NCI-H748 (cell line): ENCODE data around the gene AXIN2.
"Not testable (repeated sequence)": the region's sequence is repeated elsewhere in the genome, so short reads cannot be mapped to it uniquely, and the experiment has no call there.

Source experiments
- DNase-seq: peaks from one replicate; lab custom pipeline; 2025; ENCODE audit not compliant: unreplicated experiment; lab: John Stamatoyannopoulos, UW

AXIN2 gene

DNA sequence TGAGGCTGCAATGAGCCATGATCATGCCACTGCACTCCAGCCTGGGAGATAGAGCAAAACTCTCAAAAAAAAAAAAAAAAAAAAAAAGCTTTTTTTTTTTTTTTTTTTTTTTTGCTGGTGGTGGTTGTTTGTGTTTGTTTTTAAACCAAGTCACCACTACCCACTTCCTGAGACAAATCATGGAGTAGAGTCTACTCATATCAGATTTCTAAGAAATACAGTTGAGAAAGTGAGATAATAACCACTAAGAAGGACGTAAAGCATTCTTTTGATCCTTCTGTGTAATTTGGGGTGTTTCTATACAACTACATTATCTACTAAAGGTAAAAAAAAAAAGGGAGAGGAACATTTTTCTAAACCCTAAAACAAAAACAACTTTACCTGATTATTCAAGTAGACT is 38.0 kb downstream of the AXIN2 start:
- no peak for DNase-seq

DNA sequence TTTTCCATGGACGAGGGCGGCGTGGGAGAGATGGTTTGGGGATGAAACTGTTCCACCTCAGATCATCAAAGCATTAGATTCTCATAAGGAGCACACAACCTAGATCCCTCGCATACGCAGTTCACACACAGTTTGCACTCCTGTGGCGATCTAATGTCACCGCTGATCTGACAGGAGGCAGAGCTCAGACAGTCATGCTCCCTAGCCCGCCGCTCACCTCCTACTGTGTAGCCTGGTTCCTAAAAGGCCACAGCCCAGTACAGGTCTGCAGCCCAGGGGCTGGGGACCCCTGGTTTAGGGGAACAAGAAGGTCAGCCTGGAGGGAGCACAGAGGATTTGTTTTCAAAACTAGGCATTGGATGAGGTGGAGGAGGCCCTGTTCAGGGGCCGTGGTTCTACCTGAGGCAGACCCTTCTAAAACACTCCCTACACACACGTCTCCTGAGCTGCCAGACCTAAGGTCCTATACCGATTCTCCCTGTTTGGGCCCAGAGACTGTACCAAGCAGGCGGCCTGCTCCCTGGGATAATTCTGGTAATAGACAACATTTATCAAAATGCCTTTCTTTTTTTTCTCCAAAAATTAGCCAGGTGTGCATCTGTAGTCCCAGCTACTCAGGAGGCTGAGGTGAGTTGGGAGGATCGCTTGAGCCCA is 38.6 kb downstream of the AXIN2 start:
- no peak for DNase-seq

DNA sequence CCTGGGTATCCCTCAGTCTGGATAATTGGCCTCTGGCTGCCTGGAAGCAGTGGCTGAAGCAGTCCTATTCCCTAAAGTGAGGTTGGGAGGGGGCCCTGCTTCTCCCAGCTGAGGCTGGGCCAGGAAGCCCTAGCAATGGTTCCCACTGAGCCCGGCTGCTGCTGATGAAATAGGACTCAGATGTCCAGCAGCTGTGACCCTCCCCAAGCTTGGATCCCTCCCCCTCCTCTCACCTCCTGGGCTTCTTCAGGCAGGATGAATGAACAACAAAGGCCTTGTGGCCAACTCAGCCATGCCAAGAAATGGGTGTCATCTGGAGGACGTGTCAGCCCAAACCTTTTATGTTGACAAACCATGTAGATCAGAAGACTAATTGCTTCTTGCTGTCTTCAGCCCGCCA is 42.0 kb downstream of the AXIN2 start:
- DNase-seq: no peak

DNA sequence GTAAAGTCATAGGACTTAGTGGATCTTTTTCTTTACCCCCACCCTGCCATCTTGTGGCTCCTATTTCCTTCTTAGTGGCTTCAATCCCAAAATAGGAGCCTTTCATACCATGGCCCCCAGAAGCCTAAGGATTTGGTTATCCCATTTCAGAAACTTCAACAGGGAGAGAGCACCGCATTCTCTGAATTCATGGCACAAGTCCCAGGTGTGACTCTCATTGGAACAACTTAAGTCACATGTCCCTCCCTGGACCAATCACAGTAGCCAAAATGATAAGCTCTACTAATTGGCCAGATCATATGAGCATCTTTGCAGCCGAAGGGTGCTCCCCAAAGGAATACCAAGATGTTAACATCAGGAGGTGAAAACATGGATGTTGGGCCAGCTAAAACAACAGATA is 43.2 kb downstream of the AXIN2 start:
- no peak for DNase-seq

DNA sequence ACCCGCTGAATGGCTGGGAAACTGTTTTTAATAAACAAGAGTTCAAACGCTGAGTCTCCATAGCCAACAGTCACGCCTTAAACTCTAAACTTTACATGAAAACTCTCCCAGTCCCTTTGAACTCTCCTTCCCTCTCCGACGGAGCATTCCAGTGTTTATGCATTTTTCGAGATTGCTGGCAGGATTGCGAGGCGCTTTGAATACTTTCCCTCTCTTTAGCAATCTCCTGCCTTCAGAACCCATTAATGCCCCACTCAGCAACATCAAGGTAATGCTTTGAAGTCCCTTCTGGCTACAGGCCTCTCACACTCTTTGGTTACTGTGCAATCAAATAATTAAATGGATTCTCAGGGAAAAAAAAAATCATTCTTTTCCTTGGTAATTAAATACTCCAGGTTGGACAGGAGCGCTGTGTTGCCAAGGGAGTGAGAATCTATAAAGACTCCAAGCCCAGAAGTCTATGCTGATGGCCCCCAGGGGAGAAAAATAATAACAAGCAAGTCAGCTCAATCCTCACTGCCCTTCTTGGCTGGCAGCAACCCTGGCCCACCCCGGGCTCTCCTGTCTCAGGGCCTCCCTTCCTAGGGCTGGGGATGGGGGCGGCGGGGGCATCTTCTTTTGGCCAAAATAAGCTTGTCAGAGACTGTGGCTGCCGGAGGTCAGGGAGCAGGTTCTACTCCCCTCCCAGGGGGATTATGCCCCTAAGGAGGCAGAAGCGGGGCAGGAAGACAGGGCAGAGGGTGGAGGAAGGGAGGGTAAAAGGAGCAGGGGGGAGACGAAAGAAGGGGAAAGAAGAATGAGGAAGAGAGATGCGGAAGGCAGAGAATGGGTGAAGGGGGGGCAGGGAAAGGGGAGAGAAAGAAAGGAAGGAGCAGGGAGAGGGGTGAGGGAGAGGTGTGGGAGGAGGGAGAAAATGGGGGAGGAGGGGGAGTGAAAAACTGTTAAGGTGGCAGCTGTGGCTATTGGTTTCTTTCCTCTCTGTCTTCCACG is 45.2 kb downstream of the AXIN2 start:
- peak; percentile 21 for DNase-seq

DNA sequence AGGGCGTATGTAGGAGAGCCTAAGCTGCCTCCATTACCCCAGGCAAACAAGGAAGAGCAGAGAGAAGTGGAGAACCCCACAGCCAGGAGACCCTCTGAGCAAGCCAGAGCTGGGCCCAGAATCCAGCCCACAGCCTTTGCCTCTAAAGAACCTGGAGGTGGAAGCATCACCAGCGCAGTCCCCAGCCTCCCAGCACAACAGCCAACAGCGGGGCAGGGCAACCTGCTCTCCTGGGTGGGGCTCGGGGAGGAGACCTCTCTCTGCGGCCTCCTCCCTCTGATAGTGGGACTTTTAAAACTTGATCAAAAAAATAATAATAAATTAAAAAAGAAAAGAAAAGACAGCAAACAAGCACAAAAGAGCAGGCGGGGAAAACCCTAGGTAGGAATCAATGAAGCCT is 45.9 kb downstream of the AXIN2 start:
- no peak for DNase-seq

DNA sequence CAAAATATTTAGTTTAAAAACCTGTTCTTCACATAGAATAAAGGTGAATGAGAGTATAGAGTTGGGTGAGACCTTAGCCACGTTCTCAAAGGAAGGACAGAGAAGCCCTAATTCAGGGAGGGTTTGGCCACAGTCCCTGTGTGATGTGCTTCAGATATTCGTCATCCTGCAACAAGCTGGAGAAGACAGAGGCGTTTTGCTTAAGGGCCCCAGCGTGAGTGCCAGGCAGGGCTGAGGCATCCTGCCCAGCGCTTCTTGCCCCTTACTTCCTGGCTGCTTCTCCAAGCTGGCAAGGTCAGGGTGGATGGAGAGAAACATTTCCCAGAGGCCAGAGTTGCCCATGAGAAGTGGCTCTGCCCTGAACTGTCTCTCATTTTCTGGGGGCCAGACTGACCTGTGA is 46.9 kb downstream of the AXIN2 start:
- DNase-seq: no peak

DNA sequence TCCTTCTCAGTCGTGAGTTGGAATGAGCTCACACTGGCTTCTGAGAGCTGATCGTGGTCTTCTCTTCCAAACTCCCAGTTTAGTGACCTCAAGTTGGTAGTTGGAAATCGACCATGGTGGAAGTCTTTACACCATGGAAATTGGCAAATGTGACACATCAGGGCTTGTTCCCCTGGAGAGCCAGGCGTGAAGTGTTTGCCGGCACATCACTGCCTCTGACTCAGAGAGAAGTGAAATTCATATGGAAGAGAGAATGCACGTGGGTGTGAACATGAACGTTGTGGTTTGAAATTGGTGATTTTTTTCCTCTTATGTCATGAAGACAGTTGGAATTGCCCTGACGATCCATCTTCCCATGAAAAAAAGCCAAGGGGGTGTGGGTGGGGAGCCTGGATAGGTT is 47.4 kb downstream of the AXIN2 start:
- no peak for DNase-seq

DNA sequence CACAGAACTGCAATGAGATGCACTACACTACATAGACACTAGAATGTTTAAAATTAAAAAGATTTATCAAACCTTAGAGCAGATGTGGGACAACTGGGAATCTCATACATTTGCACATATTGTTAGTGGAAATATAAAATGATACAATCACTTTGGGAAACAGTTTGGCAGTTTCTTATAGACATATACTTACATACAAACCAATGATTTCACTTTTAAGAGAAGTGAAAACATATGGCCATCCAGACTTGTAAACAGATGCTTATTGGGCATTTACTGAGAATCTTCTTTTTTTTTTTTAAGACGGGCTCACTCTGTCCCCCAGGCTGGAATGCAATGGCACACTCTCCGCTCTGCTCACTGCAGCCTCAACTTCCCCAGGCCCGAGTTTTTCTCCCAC is 50.1 kb downstream of the AXIN2 start:
- DNase-seq: no peak

DNA sequence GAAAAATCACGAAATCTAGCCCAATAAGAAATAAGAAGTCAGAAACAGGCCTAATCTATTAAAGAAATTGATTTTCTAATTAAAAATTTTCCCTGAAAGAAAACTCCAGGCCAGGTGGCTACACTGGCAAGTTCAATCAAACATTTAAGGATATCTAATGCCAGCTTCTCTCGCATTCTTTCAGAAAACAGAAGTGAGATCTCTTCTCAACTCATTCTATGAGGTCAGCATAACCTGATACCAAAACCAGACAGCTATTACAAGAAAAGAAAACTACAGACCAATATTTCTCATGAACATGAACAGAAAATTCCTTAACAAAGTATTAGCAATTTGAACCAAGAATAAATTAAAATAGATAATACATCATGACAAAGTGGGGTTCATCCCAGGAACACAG is 52.4 kb downstream of the AXIN2 start:
- no peak for DNase-seq

DNA sequence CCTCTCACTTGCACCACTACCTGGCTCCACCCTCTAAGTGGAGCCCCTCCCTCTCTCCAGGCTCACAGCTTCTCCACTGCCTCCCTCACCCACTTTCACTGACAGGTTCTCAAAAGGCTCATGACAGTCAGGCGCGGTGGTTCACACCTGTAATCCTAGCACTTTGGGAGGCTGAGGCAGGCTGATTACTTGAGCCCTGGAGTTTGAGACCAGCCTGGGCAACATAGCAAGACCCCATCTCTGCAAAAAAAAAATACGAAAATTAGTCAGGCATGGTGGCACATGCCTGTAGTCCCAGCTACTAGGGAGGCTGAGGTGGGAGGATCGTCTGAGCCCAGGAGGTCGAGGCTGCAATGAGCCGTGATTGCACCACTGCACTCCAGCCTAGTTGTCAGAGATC is 56.8 kb downstream of the AXIN2 start:
- not testable (repeated sequence) for DNase-seq

DNA sequence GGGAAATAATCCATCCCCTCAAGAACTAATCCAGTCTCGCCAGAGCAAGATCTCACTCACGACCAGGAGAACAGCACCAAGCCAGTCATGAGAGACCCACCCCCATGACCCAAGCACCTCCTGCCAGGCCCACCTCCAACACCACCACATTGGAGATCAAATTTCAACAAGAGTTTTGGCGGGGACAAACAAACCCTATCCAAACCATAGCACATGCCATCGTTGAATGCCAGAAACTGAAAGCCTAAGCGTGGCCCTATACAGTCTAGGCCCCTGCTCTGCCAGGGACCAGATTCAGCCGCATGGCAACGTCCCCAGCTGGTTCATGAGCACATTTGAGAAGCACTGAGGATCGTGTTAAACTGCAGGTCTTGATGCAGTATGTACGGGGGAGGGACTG is 57.3 kb downstream of the AXIN2 start:
- no peak for DNase-seq

DNA sequence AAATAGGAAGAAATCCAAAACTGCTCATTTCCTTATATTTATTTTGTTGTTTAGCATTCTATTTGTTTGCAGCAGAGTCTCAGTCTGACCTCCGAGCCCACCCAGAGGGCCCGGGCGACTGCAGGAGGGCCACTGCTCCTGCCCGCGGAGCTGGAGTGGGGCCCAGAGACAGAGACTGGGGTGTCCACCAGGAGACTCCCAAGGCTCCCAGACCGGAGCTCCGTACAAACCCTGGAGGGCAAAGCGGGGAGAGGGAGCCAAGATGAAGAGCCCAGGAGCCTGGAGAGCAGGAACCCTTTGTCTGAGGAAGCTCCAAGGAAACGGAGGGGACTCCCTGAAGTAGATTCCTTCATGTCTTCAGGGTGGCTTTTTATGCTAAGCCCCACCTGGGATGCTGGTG is 57.9 kb downstream of the AXIN2 start:
- DNase-seq: no peak

DNA sequence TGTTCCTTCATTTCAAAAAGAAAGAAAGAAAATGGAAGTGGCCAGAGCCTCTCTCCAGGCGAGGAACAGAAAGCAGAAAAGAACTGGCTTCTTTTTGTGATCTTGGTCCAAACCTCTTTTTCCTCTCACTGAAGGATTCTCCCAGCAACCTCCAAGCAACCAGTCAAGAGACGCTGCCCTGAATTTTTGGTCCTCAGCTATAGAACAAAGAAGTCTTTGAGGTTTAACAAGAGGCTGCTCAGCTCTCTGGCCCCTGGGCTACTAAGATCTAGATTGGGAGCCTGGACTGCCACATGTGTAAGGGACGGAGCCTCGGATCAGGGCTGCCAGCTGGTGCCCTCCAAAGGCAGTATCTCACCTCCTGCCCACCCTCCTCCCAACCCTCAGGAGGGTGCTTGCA is 62.6 kb downstream of the AXIN2 start:
- no peak for DNase-seq

DNA sequence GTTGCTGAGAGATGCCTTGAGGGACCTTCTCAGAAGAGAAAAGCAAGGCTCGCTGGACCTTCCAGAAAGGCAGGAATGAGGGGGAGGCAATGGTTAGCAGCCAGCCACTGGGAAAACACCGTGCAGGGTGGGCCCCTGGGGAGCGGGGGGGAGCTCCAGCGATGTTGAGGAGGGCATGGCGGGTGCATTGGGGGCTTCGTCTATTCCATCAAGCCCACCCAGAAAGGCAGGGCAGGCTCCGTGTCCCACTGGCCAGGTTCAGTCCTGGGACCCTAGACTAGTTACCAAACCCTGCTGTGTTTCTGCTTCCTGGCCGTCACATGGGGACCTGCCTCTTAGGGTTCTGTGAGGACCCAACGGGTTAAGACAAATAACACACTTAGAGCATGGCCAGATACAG is 64.6 kb downstream of the AXIN2 start:
- DNase-seq: no peak

DNA sequence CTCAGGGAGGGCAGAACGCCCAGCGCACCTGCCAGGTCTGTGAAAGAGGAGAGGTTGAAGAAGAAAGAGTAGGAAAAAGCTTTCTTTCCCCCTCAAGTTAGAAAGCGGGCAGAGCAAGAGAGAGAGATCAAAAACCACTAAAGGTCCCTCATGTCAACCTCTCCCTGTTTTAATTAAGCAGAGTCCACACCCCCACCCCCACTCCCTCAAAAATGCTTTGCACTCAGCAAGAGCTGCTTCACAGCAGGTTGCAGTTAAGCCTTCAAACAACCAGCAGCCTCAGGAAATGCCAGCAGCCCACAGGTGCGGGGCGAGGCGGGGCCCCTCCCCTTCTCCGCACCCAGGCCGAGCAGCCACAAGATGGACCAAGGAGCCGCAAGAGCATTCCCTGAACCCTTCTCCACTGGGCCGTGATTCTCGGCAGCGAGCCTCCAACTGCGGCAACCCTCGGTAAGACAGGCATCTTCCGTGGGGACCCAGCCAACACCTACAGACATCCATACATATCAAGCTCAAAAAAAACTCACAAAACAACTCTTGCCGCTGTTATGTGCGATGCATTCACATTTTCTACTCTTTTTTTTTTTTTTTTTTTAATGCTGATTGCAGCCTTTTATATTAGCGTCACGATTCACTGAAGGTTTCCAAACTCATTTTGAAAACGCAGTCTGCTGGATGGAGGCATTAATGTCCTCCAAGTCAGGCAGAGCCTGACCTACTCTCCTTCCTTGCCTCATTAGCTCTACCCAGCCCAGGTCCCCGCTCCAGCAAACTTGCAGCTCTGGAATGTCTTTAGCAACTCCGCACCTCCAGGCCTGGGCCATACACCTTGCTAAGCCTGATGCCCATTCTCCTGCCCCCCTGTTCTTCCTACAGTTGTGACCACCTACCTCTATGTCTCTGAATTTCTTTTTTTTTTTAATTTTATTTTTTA is 66.1 kb downstream of the AXIN2 start:
- DNase-seq: peak; percentile 31

DNA sequence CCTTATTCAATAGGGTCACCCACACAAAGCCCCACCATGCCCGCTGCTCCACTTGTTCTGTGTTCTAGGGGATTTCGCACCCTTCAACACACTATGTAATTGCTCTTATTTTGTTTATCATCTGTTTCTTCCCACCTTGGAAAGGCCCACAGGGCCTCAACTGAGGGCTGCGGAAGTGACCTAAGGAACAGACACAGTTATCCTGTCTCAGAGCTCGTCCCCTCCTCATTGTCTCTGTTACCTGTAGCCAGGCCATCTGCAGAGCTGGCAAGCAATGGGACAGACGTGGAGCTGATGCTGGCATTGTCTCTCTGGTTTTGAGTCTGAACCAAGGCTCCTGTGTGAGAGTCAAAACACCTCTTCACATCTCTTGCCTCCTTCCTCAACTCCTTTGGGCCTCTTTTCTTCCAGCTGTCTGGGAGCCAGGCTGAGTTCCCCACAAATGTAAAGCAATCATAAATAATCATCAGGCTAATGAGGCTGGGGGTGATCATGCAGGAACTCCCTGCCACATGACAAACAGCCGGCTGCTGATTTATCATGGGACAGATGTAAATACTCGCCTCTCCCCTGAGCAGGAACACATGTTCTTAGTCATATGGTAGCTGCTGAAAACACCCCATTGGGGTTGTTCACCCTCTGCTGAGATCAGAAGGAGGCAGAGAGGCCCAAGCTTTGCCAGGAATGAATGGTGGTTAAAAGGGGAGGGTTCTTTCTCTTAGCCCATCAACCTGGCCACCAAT is 71.9 kb downstream of the AXIN2 start:
- no peak for DNase-seq

DNA sequence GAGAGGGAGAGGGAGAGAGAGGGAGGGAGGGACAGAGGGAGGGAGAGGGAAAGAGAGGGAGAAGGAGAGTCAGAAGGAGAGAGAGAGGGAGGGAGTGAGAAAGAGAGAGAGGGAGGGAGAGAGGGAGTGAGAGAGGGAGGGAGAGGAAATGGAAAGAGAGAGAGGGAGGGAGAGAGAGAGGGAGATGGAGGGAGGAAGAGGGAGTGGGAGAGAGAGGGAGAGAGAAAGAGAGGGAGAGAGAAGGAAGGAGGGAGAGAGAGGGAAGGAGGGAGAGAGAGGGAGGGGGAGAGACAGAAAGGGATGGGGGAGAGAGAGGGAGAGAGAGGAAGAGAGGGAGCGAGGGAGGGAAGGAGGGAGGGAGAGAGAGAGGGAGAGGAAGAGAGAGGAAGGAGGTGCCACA is 72.8 kb downstream of the AXIN2 start:
- DNase-seq: no peak

DNA sequence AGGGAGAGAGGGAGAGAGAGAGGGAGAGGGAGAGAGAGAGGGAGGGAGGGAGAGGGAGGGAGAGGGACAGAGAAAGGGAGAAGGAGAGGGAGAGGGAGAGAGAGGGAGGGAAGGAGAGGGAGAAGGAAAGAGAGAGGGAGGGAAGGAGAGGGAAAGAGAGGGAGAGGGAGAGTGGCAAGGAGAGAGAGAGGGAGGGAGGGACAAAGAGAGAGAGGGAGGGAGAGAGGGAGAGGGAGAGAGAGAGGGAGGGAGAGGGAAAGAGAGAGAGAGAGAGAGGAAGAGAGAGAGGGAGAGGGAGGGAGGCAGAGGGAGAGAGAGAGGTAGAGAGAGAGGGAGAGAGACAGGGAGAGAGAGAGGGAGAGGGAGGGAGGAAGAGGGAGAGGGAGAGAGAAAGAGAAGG is 73.5 kb downstream of the AXIN2 start:
- DNase-seq: no peak

DNA sequence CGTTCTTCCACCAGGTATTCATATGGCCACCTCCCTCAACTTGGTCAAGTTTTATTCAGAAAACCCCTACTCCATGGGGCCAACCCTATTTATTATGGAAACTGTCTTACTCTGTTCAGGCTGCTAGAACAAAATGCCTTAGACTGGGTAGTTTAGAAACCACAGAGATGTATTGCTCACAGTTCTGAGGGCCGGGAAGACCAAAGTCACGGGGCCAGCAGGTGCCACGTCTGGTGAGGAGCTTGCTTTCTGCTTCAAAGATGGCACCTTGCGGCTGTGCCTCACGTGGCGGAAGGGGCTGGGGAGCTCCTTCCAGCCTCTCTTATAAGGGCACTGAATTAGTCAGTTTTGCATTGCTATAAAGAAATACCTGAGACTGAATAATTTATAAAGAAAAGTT is 74.3 kb downstream of the AXIN2 start:
- DNase-seq: no peak
